Vagina (tissue), 2 donors: ENCODE measurements around the gene DNASE1L3.

Experiments
- POLR2A ChIP-seq, 2 donors: fragments of 450-650 bp; IDR thresholded peaks; one replicate each; pipeline ENCODE4 v1.6.1; 2017; ENCODE audit warnings: antibody characterized with exemption in 2 of 2, mild to moderate bottlenecking in 2 of 2, moderate library complexity in 2 of 2
- TF ChIP-seq, protein P1 (sequence below), 3 experiments: fragments of 450-650 bp in 2 of 3; fragments of 200-600 bp in 1 of 3; sonication (generic) in 1 of 3; IDR thresholded peaks; one replicate each; pipeline ENCODE4 v1.5.1; 2017 to 2019; ENCODE audit warnings: antibody characterized with exemption in 3 of 3, mild to moderate bottlenecking in 2 of 3, moderate library complexity in 2 of 3

DNA sequence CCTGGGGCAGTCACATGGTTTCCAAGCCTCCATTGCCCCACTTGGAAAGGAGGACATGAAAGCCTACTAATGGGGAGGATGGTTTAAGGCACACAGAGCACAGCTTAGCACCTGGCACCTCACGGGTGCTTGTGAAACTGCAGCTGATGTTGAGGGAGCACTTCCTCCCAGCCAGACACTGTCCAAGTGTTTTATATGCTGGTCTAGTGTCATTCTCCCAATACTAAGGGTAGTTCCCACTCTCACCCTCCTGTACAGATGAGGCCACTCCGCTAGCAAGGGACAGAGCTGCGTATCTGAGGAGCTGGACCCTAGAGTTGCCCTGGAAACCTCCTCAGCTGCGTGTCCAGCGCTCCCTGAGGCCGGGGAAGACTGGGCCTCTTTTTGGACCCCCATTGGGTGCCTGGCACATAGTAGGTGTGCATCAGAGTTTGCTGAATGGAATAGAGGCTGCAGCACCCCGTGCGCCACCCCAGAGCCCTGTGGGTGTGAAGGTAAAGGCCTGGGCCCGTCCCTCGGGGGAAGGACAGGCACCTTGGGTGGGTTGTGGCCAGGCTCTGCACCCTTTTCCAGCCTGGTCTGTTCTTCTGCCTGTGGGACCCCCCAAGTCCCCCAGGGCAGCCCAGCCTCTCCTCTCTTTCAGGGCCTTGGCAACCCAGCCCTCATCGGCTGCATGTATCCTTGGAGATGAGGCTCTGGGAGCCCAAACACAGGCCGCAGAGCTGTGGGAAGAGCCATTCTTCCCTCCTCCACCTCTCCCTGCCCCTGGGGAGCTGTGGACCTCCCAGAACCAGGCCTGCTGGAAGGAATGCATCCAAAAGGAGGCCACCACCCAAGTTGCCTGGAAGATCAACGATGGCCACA is 31.3 kb downstream of the DNASE1L3 start:
- TF ChIP-seq, protein P1, sequence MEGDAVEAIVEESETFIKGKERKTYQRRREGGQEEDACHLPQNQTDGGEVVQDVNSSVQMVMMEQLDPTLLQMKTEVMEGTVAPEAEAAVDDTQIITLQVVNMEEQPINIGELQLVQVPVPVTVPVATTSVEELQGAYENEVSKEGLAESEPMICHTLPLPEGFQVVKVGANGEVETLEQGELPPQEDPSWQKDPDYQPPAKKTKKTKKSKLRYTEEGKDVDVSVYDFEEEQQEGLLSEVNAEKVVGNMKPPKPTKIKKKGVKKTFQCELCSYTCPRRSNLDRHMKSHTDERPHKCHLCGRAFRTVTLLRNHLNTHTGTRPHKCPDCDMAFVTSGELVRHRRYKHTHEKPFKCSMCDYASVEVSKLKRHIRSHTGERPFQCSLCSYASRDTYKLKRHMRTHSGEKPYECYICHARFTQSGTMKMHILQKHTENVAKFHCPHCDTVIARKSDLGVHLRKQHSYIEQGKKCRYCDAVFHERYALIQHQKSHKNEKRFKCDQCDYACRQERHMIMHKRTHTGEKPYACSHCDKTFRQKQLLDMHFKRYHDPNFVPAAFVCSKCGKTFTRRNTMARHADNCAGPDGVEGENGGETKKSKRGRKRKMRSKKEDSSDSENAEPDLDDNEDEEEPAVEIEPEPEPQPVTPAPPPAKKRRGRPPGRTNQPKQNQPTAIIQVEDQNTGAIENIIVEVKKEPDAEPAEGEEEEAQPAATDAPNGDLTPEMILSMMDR (IDR thresholded peaks at IDR 0.05): no peak
- no peak for TF ChIP-seq POLR2A (IDR thresholded peaks at IDR 0.05)
